GM21447 (cell line): ENCODE data around the gene SRD5A2.
"Not testable (repeated sequence)": the region's sequence is repeated elsewhere in the genome, so short reads cannot be mapped to it uniquely, and the experiment has no call there.

Experiments used
- ATAC-seq: cut with Tn5 transposase; IDR thresholded peaks from one replicate; pipeline ENCODE4 v1.9.1; 2021; ENCODE audit not compliant: unreplicated experiment

SRD5A2 gene

DNA sequence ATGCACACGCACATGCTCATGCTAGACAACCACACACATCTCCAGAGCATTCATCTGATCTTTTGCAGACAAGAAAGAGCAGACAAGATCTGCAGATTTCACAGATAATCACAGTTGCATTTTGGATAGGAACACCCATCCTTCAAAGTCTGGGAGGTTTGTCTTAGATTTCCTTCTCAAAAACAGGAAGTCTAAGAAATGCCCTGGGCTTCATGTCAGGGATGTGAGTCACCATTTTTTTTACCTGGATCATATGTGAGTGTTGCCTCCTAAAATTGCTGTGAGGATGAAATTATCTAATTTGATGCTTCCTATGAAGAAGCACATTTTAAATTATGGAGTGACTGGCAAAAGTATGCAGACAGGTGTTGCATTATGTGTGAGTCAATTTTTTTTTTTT, 46.1 kb downstream of the SRD5A2 start:
- no peak for ATAC-seq

- no peak for ATAC-seq
Observed at GRCh38 chr2:31533036-31533435, 47.7 kb downstream of the SRD5A2 start.

DNA sequence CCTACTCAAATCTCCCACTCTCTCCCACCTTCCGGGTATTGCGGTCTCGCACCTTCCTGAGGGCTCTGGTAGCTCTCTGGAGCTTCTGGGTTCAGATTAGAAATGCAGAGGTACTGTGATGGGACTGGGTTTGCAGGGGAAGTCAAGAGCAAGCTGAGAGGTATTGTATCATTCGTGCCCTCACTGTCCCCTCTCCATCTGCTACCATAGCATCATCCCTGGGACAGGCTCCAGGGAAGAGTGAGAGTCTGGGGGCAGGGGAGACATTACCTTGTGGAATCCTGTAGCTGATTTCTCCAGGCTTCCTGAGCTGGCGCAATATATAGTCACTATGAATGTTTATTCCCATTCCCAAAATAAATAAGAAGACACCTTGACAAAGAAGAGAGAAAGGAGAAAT, 49.6 kb downstream of the SRD5A2 start:
- ATAC-seq: no peak

GRCh38 chr2:31529256-31529655, 51.5 kb downstream of the SRD5A2 start:
- ATAC-seq: no peak

- ATAC-seq: no peak
Observed at GRCh38 chr2:31528823-31529222, 51.9 kb downstream of the SRD5A2 start.

DNA sequence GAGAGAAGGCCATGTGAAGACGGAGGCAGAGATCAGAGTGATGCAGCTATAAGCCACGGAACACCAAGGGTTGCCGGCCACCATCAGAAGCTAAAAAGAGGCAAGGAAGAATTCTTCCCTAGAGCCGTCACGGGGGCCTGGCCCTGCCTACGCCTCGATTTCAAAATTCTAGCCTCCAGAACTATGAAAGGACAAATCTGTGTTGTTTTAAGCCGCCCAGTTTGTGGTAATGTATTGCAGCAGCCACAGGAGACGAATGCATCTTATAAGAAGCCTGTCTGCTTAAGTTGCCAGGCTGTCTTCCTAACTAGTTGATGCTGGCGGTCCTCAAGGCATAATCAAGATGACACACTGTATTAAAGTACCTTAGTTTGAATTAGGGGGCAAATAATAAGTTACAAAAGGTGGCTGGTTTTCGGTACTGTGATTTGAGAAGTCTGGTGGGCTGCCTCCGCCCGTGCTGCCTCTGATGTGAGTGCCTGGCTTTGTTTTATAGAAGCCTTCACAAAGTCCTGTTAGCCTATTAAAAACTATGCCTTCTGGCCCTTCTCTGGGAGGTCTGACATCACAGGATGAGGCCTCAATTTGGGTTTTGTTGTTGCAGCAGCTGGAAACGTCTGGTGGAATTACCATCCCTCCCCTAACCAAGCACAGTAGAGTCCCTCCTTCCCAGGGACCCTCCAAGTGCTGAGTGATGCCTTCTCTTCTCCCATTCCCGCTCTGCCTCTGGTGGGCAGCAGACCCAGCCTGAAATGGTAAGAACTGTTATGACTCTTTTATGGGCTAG, 53.6 kb downstream of the SRD5A2 start:
- ATAC-seq: no peak

GRCh38 chr2:31525876-31526275, 54.9 kb downstream of the SRD5A2 start:
- ATAC-seq: no peak

DNA sequence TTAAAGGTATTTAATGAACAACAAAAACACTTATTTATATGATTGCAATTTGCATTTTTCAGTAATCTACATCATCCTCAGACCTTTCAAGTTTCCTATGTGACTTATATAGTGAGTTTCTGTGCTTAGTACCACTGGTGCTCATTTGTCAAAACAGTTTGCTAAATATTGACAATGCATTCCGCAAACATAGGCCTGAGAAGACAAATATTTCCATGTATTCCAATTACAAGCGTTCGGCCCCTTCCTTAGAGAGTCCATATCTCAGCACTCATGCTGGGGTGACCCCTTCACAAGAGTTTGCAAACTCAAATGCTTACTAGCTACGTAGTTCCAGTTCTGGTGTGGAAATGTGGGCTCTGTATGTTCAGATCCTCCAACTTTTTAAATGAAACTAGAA, 56.1 kb downstream of the SRD5A2 start:
- no peak for ATAC-seq

- ATAC-seq: no peak
Observed at GRCh38 chr2:31523871-31524492, 56.8 kb downstream of the SRD5A2 start.

- ATAC-seq: no peak
Observed at GRCh38 chr2:31522786-31523185, 58.0 kb downstream of the SRD5A2 start.

DNA sequence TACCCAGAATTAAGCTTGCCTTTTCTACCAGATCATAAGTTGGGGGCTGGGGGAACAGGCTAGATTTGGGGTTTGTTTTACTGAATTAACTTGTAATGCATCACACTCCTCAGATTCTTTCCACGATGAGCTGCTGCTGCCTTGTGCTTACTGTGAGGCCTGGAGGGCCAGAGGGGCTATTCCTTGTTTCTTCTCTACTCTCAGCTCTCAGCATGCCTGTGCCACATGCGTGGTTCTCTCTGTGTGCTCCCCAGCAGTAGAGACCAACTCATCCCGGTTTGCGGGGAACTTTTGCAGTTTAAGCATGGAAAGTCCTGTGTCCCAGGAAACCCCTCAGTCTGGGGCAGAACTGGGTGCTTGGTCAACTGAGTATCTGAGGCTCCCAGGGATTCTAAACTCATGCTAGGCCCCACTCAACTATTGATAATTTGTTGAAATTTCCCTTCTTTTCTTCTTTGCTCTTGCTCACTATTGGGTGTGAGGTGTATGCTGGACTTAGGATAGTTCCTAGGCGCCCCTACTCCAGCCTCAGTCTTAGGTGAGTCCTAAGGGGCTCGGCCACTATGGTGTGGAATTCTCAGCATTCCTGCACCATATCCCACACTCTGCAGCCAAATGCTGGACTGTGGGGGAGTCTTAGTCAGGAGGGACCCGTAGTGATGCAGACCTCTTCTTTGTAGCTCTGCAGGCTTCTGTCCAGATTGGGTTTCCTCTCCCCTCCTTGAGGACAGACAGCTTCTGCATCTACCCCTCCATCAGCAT, 63.1 kb downstream of the SRD5A2 start:
- no peak for ATAC-seq

DNA sequence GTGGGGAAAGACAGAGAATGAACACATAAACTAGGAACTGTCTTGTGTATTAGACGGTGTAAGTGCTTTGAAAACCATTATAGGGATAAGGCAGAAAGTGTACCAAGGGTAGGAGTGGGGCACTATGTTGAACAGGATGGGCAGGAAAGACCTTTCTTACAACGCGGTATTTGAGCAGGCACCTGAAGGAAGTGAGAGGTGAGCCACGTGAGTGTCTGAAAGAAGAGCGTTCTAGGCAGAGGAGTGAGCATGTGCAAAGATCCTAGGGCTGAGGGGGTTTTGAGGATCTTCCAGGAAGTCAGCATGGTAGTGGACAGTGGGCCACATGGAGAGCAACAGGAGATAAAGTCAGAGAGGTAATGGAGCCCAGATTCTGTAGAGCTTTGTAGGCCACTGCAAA, 65.2 kb downstream of the SRD5A2 start:
- ATAC-seq: no peak

DNA sequence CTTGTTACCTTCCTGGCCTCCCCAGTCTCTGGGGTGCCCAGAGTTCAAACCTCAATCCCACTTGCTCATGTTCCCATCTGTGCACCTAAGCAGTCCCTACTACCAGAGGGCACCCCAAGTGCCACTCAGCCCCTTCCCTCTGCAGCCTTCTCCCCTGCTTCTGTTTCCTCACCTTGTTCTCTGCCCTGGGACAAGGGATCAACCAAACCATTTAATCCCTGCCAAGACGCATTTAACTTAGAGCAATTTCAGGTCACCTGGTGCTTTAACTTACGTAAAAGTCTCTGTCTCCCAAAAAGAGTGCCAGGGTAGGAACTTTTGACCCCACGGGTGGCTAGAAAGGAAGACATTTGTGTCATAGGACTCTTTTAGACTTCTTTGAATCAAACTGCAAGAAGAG, 67.2 kb downstream of the SRD5A2 start:
- no peak for ATAC-seq

DNA sequence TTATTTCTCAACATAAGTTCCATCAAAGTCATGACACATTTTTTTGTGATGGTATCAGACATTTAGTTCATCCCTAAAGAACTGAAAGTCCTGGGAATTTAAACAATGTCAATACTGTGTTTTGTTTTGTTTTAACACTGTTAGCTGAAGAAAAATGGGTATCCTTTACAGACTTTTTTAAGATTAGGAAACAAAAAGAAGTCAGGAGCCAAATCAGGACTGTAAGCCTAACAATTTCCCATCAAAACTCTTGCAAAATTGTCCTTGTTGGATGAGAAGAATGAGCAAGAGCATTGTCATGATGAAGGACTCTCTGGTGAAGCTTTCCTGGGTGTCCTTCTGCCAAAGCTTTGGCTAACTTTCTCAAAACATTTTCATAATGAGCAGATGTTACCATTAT, 69.4 kb downstream of the SRD5A2 start:
- ATAC-seq: no peak

GRCh38 chr2:31505111-31505510, 75.6 kb downstream of the SRD5A2 start:
- no peak for ATAC-seq

- no peak for ATAC-seq
Observed at GRCh38 chr2:31504311-31504710, 76.4 kb downstream of the SRD5A2 start.

DNA sequence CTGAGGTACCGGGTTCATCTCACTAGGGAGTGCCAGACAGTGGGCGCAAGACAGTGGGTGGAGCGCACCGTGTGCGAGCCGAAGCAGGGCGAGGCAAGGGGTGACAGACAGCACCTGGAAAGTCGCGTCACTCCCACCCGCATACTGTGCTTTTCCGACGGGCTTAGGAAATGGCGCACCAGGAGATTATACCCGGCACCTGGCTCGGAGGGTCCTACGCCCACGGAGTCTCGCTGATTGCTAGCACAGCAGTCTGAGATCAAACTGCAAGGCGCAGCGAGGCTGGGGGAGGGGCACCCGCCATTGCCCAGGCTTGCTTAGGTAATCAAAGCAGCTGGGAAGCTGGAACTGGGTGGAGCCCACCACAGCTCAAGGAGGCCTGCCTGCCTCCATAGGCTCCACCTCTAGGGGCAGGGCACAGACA, 84.3 kb downstream of the SRD5A2 start:
- ATAC-seq: not testable (repeated sequence)

- ATAC-seq: not testable (repeated sequence)
Observed at GRCh38 chr2:31489339-31489738, 91.4 kb downstream of the SRD5A2 start.

DNA sequence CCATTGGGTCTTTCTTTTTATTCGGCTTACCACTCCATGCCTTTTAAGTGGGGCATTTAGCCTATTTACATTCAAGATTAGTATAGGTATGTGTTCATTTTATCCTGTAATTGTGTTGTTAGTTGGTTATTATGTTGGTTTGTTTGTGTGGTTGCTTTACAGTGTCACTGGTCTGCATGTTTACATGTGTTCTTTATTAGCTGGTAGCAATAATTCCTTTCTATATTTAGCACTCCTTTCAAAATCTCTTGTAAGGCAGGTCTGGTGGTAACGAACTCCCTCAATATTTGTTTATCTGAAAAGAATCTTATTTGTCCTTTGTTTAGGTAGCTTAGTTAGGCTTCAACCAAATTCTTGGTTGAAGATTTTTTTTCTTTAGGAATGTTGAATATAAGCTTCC, 97.5 kb downstream of the SRD5A2 start:
- ATAC-seq: no peak

- ATAC-seq: no peak
Observed at GRCh38 chr2:31476511-31477180, 104.1 kb downstream of the SRD5A2 start.

DNA sequence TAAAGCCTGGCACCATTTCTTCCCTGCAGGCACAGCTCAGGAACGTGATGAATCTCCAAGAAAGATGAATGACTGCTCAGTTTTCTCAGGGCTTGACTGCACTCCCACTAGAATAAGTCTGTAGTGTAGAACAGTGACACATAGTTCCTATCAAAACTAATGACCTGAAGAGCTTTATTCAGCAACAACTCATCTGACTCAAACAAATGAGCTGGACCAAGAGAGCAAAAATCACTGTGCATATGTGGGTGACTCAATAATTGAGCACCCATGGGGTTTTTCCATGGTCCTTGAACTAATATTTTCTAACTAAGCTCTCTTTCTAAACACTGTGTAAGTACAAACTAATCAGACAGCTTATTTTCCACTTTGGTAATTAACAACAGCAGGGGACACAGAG, 105.0 kb downstream of the SRD5A2 start:
- no peak for ATAC-seq
